DMS153 treated with DMSO at 0.1 percent for 48 hours (cell line): ENCODE results near the gene MED17.
"Not testable (repeated sequence)": the region's sequence is repeated elsewhere in the genome, so short reads cannot be mapped to it uniquely, and the experiment has no call there.

ENCODE experiments used
- DNase-seq: peaks from one replicate; lab custom pipeline; 2025; ENCODE audit not compliant: unreplicated experiment; lab: John Stamatoyannopoulos, UW

Gene MED17

GRCh38 chr11:93757301-93757700, 26.8 kb upstream of the MED17 start:
- no peak for DNase-seq

DNA sequence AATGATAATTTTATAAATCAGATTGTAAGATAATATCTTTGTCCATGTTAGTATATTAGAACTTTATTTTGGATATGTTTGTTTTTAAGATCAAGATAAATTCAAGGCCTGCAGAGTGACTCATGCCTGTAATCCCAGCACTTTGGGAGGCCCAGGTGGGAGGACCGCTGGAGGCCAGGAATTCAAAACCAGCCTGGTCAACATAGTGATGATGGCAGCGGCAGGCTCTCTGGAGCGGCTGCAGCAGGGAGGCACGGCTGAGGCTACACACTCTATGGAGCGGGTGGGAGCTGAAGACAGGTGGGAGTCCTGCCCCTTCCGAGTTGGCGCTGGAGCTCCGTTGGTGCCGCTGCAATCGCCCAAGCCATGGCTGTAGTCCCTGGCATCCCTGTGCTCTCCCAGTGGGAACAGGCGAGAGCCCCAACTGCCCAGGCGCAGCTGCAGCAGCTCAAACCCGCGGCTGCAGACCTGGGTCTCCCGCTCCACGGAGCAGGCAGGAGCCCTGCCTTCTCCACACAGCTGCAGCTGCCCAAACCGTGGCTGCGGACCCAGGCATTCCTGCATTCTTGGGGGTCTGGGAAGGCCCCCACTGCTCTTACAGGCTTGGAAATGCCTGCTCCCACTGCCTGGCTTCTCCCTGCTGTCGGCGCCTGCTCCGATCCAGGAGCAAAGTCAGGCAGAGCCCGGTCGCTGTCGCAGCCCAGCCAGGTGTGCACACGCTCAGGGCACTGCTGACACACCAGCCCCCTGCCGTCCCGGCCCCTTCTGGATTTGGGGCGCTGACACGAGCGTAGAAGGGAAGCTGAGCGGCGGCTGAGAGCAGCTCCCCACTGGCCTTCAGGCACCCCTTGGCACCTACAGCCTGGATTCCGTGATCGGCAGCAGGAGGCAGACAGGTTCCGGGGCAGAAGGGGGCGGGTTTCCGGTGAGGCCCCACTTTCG, 25.9 kb upstream of the MED17 start:
- DNase-seq = no peak

- not testable (repeated sequence) for DNase-seq
Measured at GRCh38 chr11:93759123-93759522, 25.0 kb upstream of the MED17 start.

DNA sequence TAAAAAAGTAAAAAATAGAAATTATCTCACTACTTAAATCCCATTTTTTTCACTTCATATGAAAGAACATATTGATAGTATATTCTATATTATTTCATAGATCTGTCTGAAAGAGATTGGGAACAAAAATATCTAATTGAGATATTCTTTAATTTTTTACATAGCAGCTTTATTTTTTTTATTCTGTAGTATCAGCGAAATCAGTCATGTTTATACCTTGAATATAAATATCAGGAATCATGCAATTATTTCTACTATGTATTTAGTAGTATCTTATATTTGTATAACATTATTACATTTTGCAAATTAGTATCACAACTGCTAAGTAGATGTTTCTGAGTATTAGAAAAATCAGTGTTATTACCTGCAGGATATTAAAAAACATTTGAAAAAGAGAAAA, 22.2 kb upstream of the MED17 start:
- no peak for DNase-seq

GRCh38 chr11:93765551-93765950, 18.5 kb upstream of the MED17 start:
- no peak for DNase-seq

GRCh38 chr11:93766504-93766903, 17.6 kb upstream of the MED17 start:
- DNase-seq = no peak

GRCh38 chr11:93767018-93767417, 17.1 kb upstream of the MED17 start:
- no peak for DNase-seq

DNA sequence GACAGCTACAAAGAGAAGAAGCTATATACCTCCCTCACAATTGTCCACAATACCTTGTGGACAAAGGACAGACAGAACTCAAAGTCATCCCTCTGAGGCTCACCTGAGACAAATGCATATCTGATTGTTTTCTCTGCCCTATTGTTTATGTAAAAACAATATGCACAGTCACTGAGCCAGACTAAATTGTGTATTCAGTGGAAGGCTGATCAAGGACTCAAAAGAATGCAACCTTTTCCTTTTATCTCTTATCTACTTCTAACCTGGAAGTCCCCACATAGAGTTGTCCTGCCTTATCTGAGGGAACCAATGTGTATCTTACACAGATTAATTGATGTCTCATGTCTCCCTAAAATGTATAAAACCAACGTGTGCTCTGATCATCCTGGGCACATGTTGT, 13.9 kb upstream of the MED17 start:
- DNase-seq = no peak

GRCh38 chr11:93772123-93772522, 12.0 kb upstream of the MED17 start:
- DNase-seq = no peak

- no peak for DNase-seq
Measured at GRCh38 chr11:93773045-93773477, 11.0 kb upstream of the MED17 start.

DNA sequence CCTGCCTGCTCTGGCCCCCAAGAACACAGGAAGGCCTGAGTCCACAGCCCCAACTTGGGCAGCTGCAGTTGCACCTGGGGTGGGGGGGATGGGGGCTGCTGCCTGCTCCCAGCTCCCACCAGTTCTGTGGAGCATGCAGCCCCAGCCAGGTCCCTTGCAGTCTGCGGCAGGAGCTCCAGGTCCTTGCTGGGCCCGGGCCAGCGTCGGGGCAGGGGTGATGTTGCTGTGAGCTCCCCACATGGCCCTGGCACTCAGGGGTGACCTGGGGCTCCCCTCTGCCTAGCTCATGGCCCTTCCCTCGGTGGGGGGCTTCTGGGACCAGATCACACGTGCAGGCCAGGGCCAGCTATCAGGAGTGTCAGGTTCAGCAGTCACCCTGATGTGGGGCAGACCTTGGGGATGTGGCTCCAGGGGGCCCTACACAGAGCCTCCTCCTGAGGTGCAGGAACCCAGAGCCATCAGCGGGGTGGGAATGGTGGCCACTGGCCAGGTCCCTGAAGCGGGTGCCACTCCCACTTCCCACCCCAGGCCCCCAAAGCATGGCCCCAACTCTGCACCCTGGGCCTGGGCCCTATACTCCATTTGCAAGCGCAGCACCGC, 10.4 kb upstream of the MED17 start:
- no peak for DNase-seq

- not testable (repeated sequence) for DNase-seq
Measured at GRCh38 chr11:93774560-93774959, 9.5 kb upstream of the MED17 start.

GRCh38 chr11:93775289-93775688, 8.8 kb upstream of the MED17 start:
- no peak for DNase-seq

- DNase-seq = no peak
Measured at GRCh38 chr11:93783362-93783761, 720 bp upstream of the MED17 start.

GRCh38 chr11:93783765-93784144, 327 bp upstream of the MED17 start:
- DNase-seq = no peak

GRCh38 chr11:93784935-93785360, 866 bp downstream of the MED17 start:
- no peak for DNase-seq

- no peak for DNase-seq
Measured at GRCh38 chr11:93791493-93791892, 7.4 kb downstream of the MED17 start.

GRCh38 chr11:93796441-93797231, 12.6 kb downstream of the MED17 start:
- DNase-seq = no peak

GRCh38 chr11:93801366-93801765, 17.3 kb downstream of the MED17 start:
- DNase-seq = no peak

- no peak for DNase-seq
Measured at GRCh38 chr11:93804879-93805278, 20.8 kb downstream of the MED17 start.

DNA sequence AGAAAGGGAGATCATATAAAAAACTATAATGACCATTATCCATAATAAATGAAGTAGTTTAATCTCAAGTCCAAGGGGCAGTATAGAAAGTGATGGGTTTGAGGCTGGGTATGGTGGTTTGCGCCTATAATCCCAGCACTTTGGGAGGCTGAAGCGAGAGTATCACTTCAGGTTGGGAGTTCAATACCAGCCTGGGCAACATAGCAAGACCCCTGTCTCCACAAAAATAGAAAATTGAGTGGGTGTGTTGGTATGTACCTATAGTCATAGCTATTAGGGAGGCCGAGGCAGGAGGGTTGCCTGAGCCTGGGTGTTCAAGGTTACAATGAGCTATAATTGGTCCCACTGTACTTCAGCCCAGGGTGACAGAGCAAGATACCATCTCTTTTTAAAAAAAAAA, 23.9 kb downstream of the MED17 start:
- DNase-seq = no peak

- no peak for DNase-seq
Measured at GRCh38 chr11:93813974-93814373, 29.9 kb downstream of the MED17 start.
